Liver (tissue), 9 donors: ENCODE results near the gene PXDN. TPM values are rescaled to one million over a fixed set of nuclear protein-coding genes. Genes with fewer than 3 reads are reported as not detected.

Experiments
- DNase-seq: peaks from one replicate; pipeline ENCODE4 v3.0.0-alpha.2; 2017; ENCODE audit warnings: low spot score
- H3K27ac ChIP-seq, 2 donors: one replicate each; pipeline ENCODE4 v1.7.0; 2013; ENCODE audit warnings: inconsistent platforms in 2 of 2, low read length in 2 of 2, control low read depth in 1 of 2, low read depth in 1 of 2, mild to moderate bottlenecking in 1 of 2
- H3K27me3 ChIP-seq, 4 donors: one replicate each; pipeline versions ENCODE4 v1.6.1 to v1.7.0; 2013; ENCODE audit warnings: low read length in 3 of 4, inconsistent platforms in 1 of 4, mild to moderate bottlenecking in 1 of 4, moderate library complexity in 1 of 4; ENCODE audit not compliant: control insufficient read depth in 4 of 4, insufficient read depth in 4 of 4
- H3K36me3 ChIP-seq, 4 donors: one replicate each; pipeline versions ENCODE4 v1.6.1 to v1.7.0; 2013; ENCODE audit warnings: low read length in 3 of 4, mild to moderate bottlenecking in 3 of 4, low read depth in 1 of 4, moderate library complexity in 1 of 4; ENCODE audit not compliant: control insufficient read depth in 4 of 4, insufficient read depth in 3 of 4
- H3K4me1 ChIP-seq, 4 donors: one replicate each; pipeline versions ENCODE4 v1.6.1 to v1.7.0; 2013; ENCODE audit warnings: low read length in 3 of 4, mild to moderate bottlenecking in 3 of 4, moderate library complexity in 1 of 4; ENCODE audit not compliant: control insufficient read depth in 4 of 4, insufficient read depth in 4 of 4
- H3K4me3 ChIP-seq, 3 donors: one replicate each; pipeline versions ENCODE4 v1.6.1 to v1.7.0; 2013; ENCODE audit warnings: low read length in 3 of 3, control low read depth in 1 of 3, low read depth in 1 of 3, mild to moderate bottlenecking in 1 of 3
- H3K9ac ChIP-seq, 2 donors: one replicate each; pipeline ENCODE4 v1.7.0; 2013; ENCODE audit warnings: low read length in 2 of 2, mild to moderate bottlenecking in 2 of 2, moderate library complexity in 2 of 2, control low read depth in 1 of 2, low read depth in 1 of 2
- H3K9me3 ChIP-seq, 4 donors: one replicate each; pipeline versions ENCODE4 v1.6.1 to v1.7.0; 2013; ENCODE audit warnings: low read length in 3 of 4; ENCODE audit not compliant: control insufficient read depth in 4 of 4
- EGR1 ChIP-seq, 2 donors: IDR thresholded peaks; 2 replicates each; pipeline ENCODE4 v1.6.1; 2016 to 2018; ENCODE audit warnings: antibody characterized with exemption in 2 of 2, low read depth in 2 of 2
- FOXA1 ChIP-seq: IDR thresholded peaks from 2 replicates; pipeline ENCODE4 v1.6.1; 2016; ENCODE audit warnings: antibody characterized with exemption
- FOXA2 ChIP-seq: IDR thresholded peaks from 2 replicates; pipeline ENCODE4 v1.6.1; 2016; ENCODE audit warnings: antibody characterized with exemption
- GABPA ChIP-seq, 2 donors: IDR thresholded peaks in 1 of 2; conservative IDR thresholded peaks in 1 of 2; 2 replicates each; pipeline ENCODE4 v1.6.1; 2016; ENCODE audit warnings: antibody characterized with exemption in 2 of 2, mild to moderate bottlenecking in 1 of 2, moderate library complexity in 1 of 2
- HNF4A ChIP-seq, 2 donors: conservative IDR thresholded peaks; 2 replicates each; pipeline ENCODE4 v1.6.1; 2016; ENCODE audit warnings: antibody characterized with exemption in 2 of 2, mild to moderate bottlenecking in 2 of 2
- HNF4G ChIP-seq: IDR thresholded peaks from 2 replicates; pipeline ENCODE4 v1.6.1; 2016; ENCODE audit warnings: antibody characterized with exemption
- JUND ChIP-seq, 2 donors: IDR thresholded peaks; 2 replicates each; pipeline ENCODE4 v1.6.1; 2016; ENCODE audit warnings: antibody characterized with exemption in 2 of 2
- MAX ChIP-seq: IDR thresholded peaks from 2 replicates; pipeline ENCODE4 v1.6.1; 2016; ENCODE audit warnings: antibody characterized with exemption
- NR2F2 ChIP-seq: IDR thresholded peaks from 2 replicates; pipeline ENCODE4 v1.6.1; 2016; ENCODE audit warnings: antibody characterized with exemption
- RAD21 ChIP-seq, 2 donors: IDR thresholded peaks; 2 replicates each; pipeline ENCODE4 v1.6.1; 2016; ENCODE audit warnings: antibody characterized with exemption in 2 of 2, mild to moderate bottlenecking in 2 of 2
- RXRA ChIP-seq, 2 donors: IDR thresholded peaks; 2 replicates each; pipeline ENCODE4 v1.6.1; 2017 to 2018; ENCODE audit warnings: antibody characterized with exemption in 2 of 2, mild to moderate bottlenecking in 1 of 2
- SP1 ChIP-seq: IDR thresholded peaks from 2 replicates; pipeline ENCODE4 v1.6.1; 2018; ENCODE audit warnings: antibody characterized with exemption, mild to moderate bottlenecking
- TAF1 ChIP-seq: conservative IDR thresholded peaks from 2 replicates; pipeline ENCODE4 v1.6.1; 2016; ENCODE audit warnings: antibody characterized with exemption, mild to moderate bottlenecking
- YY1 ChIP-seq: IDR thresholded peaks from 2 replicates; pipeline ENCODE4 v1.6.1; 2016; ENCODE audit warnings: antibody characterized with exemption, mild to moderate bottlenecking
- ZBTB33 ChIP-seq: IDR thresholded peaks from 2 replicates; pipeline ENCODE4 v1.6.1; 2016; ENCODE audit warnings: antibody characterized with exemption
- WGBS: extraction: QIAGEN DNeasy Blood & Tissue Kit; methylation state at CpG from one replicate; pipeline ENCODE4 v1.1.7; 2013; 5-methylcytosine and 5-hydroxymethylcytosine counted together
- polyA plus RNA-seq, 2 donors: library from polyadenylated mRNA; stranded (reverse) in 1 of 2; unstranded in 1 of 2; fragments of 200-250 nt in 1 of 2; fragments of >200 nt in 1 of 2; fragmentation: Nextera tagmentation in 1 of 2; extraction: Ambion mirVana in 1 of 2; gene quantifications; one replicate each; pipeline versions ENCODE4 v1.2.1 to v1.2.3, GENCODE V29; 2013 to 2015
- total RNA-seq, 2 donors: library from RNA; depleted of rRNA; stranded (reverse); fragments of >200 nt; gene quantifications; one replicate each; pipeline ENCODE4 v1.2.3, GENCODE V29; 2014
- TF ChIP-seq, protein P1 (sequence below): IDR thresholded peaks from 2 replicates; pipeline ENCODE4 v1.6.1; 2016; ENCODE audit warnings: antibody characterized with exemption, mild to moderate bottlenecking
- TF ChIP-seq, protein P2 (sequence below): fragments of 150-350 bp; IDR thresholded peaks from 2 replicates; pipeline ENCODE4 v1.5.1; 2017; ENCODE audit warnings: improper control_type of control experiment, low read depth, low read length; ENCODE audit not compliant: missing input control
- TF ChIP-seq, protein P3 (sequence below): IDR thresholded peaks from 2 replicates; pipeline ENCODE4 v1.6.1; 2016; ENCODE audit warnings: antibody characterized with exemption
- donor health status: healthy.
- donor health status: healthy.
- donor health status: healthy.
- donor health status: healthy.
- donor health status: healthy.

The PXDN gene
- total and polyA plus RNA-seq, 4 donors, result 4.2 to 21.5 (median 16.9) TPM

GRCh38 chr2:1727101-1727771 is 17.1 kb downstream of the PXDN start:
- peak overlapping the region; percentile 10 to 61 for H3K27ac ChIP-seq
- no peak overlapping the region for H3K9ac ChIP-seq
- DNase-seq, result no peak
- TF ChIP-seq NR2F2 (peak; percentile 12), RXRA (IDR thresholded peaks at IDR 0.05) (peak in 1 of 2 donors; percentile 35), RAD21 (IDR thresholded peaks at IDR 0.05) (no peak), EGR1 (IDR thresholded peaks at IDR 0.05; ENCODE audit: low read depth in 2 of 2) (no peak), HNF4A (conservative IDR thresholded peaks at IDR 0.05) (no peak)
- TF ChIP-seq, protein P1, sequence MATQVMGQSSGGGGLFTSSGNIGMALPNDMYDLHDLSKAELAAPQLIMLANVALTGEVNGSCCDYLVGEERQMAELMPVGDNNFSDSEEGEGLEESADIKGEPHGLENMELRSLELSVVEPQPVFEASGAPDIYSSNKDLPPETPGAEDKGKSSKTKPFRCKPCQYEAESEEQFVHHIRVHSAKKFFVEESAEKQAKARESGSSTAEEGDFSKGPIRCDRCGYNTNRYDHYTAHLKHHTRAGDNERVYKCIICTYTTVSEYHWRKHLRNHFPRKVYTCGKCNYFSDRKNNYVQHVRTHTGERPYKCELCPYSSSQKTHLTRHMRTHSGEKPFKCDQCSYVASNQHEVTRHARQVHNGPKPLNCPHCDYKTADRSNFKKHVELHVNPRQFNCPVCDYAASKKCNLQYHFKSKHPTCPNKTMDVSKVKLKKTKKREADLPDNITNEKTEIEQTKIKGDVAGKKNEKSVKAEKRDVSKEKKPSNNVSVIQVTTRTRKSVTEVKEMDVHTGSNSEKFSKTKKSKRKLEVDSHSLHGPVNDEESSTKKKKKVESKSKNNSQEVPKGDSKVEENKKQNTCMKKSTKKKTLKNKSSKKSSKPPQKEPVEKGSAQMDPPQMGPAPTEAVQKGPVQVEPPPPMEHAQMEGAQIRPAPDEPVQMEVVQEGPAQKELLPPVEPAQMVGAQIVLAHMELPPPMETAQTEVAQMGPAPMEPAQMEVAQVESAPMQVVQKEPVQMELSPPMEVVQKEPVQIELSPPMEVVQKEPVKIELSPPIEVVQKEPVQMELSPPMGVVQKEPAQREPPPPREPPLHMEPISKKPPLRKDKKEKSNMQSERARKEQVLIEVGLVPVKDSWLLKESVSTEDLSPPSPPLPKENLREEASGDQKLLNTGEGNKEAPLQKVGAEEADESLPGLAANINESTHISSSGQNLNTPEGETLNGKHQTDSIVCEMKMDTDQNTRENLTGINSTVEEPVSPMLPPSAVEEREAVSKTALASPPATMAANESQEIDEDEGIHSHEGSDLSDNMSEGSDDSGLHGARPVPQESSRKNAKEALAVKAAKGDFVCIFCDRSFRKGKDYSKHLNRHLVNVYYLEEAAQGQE, result no peak
- H3K36me3 ChIP-seq, result no peaks in the 10 kb centered on the region
- 70% methylated on average over 22 of the region's 22 CpGs for WGBS
- no peak overlapping the region for H3K4me3 ChIP-seq
- H3K27me3 ChIP-seq, result peaks cover 0 to 5% (median 0%) of the 10 kb centered on the region in 4 donors
- H3K9me3 ChIP-seq, result peaks cover 0 to 3% (median 0%) of the 10 kb centered on the region in 4 donors
- H3K4me1 ChIP-seq, result peaks cover 0 to 1% (median 0%) of the 10 kb centered on the region in 4 donors

DNA sequence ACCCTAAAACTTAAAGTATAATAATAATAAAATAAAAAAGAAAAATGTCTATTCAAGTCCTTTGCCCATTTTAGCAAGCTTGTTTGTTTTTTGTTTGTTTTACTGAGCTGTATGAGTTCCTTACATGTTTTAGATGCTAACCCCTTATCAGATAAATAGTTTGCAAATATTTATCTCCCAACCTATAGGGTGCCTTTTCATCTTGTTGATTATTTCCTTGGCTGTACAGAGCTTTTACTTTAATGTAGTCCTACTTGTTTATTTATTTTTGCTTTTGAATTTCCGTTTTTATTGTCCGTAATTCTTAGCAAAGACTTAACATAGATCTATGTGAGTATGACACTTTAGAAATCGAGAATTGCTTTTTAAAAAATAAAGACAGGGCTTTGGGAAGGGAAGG is 17.8 kb downstream of the PXDN start:
- 59% methylated on average over 3 of the region's 3 CpGs for WGBS
- TF ChIP-seq, protein P2, sequence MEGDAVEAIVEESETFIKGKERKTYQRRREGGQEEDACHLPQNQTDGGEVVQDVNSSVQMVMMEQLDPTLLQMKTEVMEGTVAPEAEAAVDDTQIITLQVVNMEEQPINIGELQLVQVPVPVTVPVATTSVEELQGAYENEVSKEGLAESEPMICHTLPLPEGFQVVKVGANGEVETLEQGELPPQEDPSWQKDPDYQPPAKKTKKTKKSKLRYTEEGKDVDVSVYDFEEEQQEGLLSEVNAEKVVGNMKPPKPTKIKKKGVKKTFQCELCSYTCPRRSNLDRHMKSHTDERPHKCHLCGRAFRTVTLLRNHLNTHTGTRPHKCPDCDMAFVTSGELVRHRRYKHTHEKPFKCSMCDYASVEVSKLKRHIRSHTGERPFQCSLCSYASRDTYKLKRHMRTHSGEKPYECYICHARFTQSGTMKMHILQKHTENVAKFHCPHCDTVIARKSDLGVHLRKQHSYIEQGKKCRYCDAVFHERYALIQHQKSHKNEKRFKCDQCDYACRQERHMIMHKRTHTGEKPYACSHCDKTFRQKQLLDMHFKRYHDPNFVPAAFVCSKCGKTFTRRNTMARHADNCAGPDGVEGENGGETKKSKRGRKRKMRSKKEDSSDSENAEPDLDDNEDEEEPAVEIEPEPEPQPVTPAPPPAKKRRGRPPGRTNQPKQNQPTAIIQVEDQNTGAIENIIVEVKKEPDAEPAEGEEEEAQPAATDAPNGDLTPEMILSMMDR, result no peak
- TF ChIP-seq HNF4G, result no peak
- TF ChIP-seq SP1, result no peak
- no peak for TF ChIP-seq FOXA1
- TF ChIP-seq TAF1, result no peak
- TF ChIP-seq, protein P1, result no peak
- TF ChIP-seq RAD21 (IDR thresholded peaks at IDR 0.05), result no peak
- no peak for TF ChIP-seq FOXA2
- no peak for TF ChIP-seq EGR1 (IDR thresholded peaks at IDR 0.05; ENCODE audit: low read depth in 2 of 2)
- no peak for TF ChIP-seq ZBTB33
- TF ChIP-seq RXRA (IDR thresholded peaks at IDR 0.05), result no peak
- TF ChIP-seq GABPA (IDR thresholded peaks at IDR 0.05 in 1 of 2, conservative IDR thresholded peaks at IDR 0.05 in 1 of 2), result no peak
- no peak for TF ChIP-seq HNF4A (conservative IDR thresholded peaks at IDR 0.05)
- TF ChIP-seq MAX, result no peak
- TF ChIP-seq, protein P3, sequence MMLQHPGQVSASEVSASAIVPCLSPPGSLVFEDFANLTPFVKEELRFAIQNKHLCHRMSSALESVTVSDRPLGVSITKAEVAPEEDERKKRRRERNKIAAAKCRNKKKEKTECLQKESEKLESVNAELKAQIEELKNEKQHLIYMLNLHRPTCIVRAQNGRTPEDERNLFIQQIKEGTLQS, result no peak
- no peak for TF ChIP-seq JUND (IDR thresholded peaks at IDR 0.05)
- no peak for TF ChIP-seq NR2F2
- TF ChIP-seq YY1, result no peak
- H3K4me1 ChIP-seq, result no peaks in the 10 kb centered on the region
- H3K9me3 ChIP-seq, result peaks cover 0 to 3% (median 0%) of the 10 kb centered on the region in 4 donors
- H3K27me3 ChIP-seq, result peaks cover 0 to 5% (median 0%) of the 10 kb centered on the region in 4 donors
- no peak overlapping the region for H3K9ac ChIP-seq
- H3K4me3 ChIP-seq, result no peak overlapping the region
- peak overlapping the region in 1 of 2 donors; percentile 42 for H3K27ac ChIP-seq
- no peaks in the 10 kb centered on the region for H3K36me3 ChIP-seq
- DNase-seq, result no peak
